ENCODE results near the gene MRPL55. TPM values are rescaled to one million over a fixed set of nuclear protein-coding genes. Genes with fewer than 3 reads are reported as not detected.
A peak's percentile ranks its signal among the peaks of the same experiment; 100 is the strongest.

The MRPL55 gene
- total RNA-seq, 6 experiments from 2014 or later: 24.2 to 75.9 (median 38.0) TPM

DNA sequence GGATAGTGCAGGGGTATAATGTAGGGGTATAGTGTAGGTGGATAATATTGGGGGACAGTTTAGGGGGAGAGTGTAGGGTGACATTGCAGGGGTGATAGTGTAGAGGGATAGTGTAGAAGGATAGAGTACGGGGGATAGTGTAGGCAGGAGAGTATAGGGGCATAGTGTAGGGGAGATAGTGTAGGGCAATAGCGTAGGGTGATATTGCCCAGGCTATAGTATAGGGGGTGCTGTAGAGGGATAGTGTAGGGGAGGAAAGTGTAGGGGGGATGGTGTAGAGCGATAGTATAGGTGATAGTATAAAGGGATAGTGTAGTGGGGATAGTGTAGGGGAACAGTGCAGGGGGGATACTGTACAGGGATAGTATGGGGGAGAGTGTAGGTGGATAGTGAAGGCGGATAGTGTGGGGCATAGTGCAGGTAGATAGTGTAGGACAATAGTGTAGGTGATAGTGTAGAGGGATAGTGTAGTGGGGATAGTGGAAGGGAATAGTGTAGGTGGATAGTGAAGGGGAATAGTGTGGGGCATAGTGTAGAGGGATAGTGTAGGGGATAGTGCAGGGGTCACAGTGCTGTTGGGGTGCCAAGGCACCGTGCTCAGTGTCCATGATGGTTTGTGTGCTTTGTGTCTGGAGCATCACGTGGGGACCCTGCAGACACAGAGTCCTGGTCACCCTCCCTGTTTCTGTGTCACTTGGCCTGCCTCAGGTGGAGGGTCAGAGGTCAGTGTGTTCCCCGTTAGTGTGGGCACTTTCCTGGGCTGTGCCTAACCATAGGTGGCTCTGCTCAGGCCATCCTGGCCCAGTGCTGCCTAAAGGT, 37.1 kb downstream of the MRPL55 start:
- DNase-seq (no peak), ATAC-seq (peak in 3 of 4 donors; percentile 7 to 38 (median 24))
- TF ChIP-seq, protein P1, sequence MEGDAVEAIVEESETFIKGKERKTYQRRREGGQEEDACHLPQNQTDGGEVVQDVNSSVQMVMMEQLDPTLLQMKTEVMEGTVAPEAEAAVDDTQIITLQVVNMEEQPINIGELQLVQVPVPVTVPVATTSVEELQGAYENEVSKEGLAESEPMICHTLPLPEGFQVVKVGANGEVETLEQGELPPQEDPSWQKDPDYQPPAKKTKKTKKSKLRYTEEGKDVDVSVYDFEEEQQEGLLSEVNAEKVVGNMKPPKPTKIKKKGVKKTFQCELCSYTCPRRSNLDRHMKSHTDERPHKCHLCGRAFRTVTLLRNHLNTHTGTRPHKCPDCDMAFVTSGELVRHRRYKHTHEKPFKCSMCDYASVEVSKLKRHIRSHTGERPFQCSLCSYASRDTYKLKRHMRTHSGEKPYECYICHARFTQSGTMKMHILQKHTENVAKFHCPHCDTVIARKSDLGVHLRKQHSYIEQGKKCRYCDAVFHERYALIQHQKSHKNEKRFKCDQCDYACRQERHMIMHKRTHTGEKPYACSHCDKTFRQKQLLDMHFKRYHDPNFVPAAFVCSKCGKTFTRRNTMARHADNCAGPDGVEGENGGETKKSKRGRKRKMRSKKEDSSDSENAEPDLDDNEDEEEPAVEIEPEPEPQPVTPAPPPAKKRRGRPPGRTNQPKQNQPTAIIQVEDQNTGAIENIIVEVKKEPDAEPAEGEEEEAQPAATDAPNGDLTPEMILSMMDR (IDR thresholded peaks at IDR 0.05): no peak
- no peak for TF ChIP-seq POLR2A (IDR thresholded peaks at IDR 0.05)
- H3K9me3 ChIP-seq: no peaks in the 10 kb centered on the region
- intact Hi-C loops (cut with DNase I): no loop called here
- no peaks in the 10 kb centered on the region for H3K27me3 ChIP-seq
- no peaks in the 10 kb centered on the region for H3K36me3 ChIP-seq
- no peak overlapping the region for H3K4me3 ChIP-seq
- 46% methylated on average over 5 of the region's 7 CpGs for WGBS (ENCODE audit: insufficient coverage, low coverage, low lambda C conversion rate, missing lambda C conversion rate)
- H3K27ac ChIP-seq: no peak overlapping the region
- no peaks in the 10 kb centered on the region for H3K4me1 ChIP-seq

GRCh38 chr1:228070851-228071250, 38.2 kb downstream of the MRPL55 start:
- Histone ChIP-seq H3K4me3 (no peak overlapping the region), H3K27ac (no peak overlapping the region), H3K36me3 (no peaks in the 10 kb centered on the region), H3K9me3 (no peaks in the 10 kb centered on the region), H3K4me1 (no peaks in the 10 kb centered on the region), H3K27me3 (no peaks in the 10 kb centered on the region)
- intact Hi-C loops (cut with DNase I): no loop called here
- DNase-seq (no peak), ATAC-seq (no peak)
- TF ChIP-seq, protein P1 (IDR thresholded peaks at IDR 0.05): no peak
- TF ChIP-seq POLR2A (IDR thresholded peaks at IDR 0.05): no peak
- WGBS (ENCODE audit: insufficient coverage, low coverage, low lambda C conversion rate, missing lambda C conversion rate): 62% methylated on average over 3 of the region's 3 CpGs

- TF ChIP-seq, protein P1 (IDR thresholded peaks at IDR 0.05): no peak
- no peak for TF ChIP-seq POLR2A (IDR thresholded peaks at IDR 0.05)
- no peak for DNase-seq
- Histone ChIP-seq H3K27me3 (no peaks in the 10 kb centered on the region), H3K4me1 (no peaks in the 10 kb centered on the region), H3K4me3 (no peak overlapping the region), H3K36me3 (no peaks in the 10 kb centered on the region), H3K9me3 (no peaks in the 10 kb centered on the region), H3K27ac (no peak overlapping the region)
- intact Hi-C loops (cut with DNase I): no loop called here
- no peak for ATAC-seq
- 70% methylated on average over 2 of the region's 2 CpGs for WGBS (ENCODE audit: insufficient coverage, low coverage, low lambda C conversion rate, missing lambda C conversion rate)
Observed at GRCh38 chr1:228070173-228070572, 38.9 kb downstream of the MRPL55 start.

GRCh38 chr1:228068359-228068758, 40.7 kb downstream of the MRPL55 start:
- intact Hi-C loops (cut with DNase I): no loop called here
- no peaks in the 10 kb centered on the region for H3K4me1 ChIP-seq
- TF ChIP-seq, protein P1 (IDR thresholded peaks at IDR 0.05): no peak
- no peak for TF ChIP-seq POLR2A (IDR thresholded peaks at IDR 0.05)
- no peak for ATAC-seq
- DNase-seq: no peak
- H3K4me3 ChIP-seq: no peak overlapping the region
- WGBS (ENCODE audit: insufficient coverage, low coverage, low lambda C conversion rate, missing lambda C conversion rate): 58% methylated on average over 7 of the region's 7 CpGs
- H3K36me3 ChIP-seq: no peaks in the 10 kb centered on the region
- no peaks in the 10 kb centered on the region for H3K9me3 ChIP-seq
- no peaks in the 10 kb centered on the region for H3K27me3 ChIP-seq
- H3K27ac ChIP-seq: no peak overlapping the region
